Measurements from ENCODE around the gene IMPA2.

IMPA2 gene

DNA sequence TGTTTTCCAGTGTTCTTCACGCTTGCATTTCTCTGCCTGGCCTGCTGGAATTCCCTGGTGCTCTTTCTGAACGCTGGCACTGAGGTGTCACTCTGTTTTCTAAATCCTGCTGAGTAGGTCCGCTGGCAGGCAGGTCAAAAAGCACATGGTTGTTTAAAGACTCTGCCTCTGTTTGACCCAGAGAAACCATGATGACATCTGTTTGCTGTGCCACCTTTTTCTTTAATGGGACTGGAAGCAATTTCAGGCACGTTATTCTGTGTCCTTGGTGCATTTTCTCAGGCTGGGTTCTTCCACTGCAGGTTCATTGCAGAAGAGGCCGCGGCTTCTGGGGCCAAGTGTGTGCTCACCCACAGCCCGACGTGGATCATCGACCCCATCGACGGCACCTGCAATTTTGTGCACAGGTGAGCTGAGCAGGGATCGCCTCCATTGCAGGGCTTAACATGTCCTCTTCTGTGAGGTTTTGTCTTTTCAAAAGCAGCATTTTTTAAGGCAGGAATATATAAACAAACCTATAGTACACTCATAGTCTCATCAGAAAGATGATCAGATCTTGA, 28.4 kb downstream of the IMPA2 start:
- no peak for TF ChIP-seq CTCF (IDR thresholded peaks at IDR 0.05; ENCODE audit: low read depth, low read length, missing control alignments)
- DNase-seq (ENCODE audit: low read depth): no peak
- no peak overlapping the region for H3K4me3 ChIP-seq (ENCODE audit: low read depth, low read length)
- in situ Hi-C loops (cut with HindIII; ENCODE audit: low sequenced_read_pairs): loop anchor here (5.0 to 25.0 kb wide), 2 partner anchors 47 to 272 kb away; no protein-coding TSS in a partner anchor

DNA sequence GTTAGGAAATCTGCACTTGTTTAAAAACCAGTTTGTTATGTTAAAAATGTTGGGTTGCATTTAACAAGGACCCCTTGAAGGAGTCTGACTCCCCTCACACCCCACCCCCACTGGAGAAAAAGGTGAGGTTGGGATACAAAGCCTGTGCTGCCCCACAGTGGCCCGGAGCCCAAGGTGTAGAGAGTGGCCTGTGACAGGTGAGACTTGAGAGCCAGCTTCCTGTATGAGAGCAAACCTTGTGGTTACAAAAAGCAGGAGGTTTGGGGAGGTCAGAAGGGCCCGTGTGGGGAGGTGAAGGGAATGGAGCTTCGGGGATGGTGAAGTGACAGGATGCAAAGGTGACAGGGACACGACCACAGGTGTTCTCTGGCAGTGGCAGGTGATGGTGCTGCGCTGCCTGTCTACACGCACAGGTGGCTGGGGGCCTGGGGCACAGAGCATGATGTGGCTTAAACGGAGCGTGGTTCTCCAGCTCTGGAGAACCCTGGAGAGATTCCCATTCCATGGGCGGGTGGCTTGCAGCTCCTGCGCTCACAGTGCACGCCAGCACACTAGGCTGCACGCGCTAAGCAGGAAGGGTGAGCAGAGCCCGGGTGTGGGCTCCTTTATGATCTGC, 29.0 kb downstream of the IMPA2 start:
- H3K4me3 ChIP-seq (ENCODE audit: low read depth, low read length): no peak overlapping the region
- no peak for DNase-seq (ENCODE audit: low read depth)
- no peak for TF ChIP-seq CTCF (IDR thresholded peaks at IDR 0.05; ENCODE audit: low read depth, low read length, missing control alignments)
- in situ Hi-C loops (cut with HindIII; ENCODE audit: low sequenced_read_pairs): loop anchor here (5.0 to 25.0 kb wide), 2 partner anchors 48 to 273 kb away; no protein-coding TSS in a partner anchor

DNA sequence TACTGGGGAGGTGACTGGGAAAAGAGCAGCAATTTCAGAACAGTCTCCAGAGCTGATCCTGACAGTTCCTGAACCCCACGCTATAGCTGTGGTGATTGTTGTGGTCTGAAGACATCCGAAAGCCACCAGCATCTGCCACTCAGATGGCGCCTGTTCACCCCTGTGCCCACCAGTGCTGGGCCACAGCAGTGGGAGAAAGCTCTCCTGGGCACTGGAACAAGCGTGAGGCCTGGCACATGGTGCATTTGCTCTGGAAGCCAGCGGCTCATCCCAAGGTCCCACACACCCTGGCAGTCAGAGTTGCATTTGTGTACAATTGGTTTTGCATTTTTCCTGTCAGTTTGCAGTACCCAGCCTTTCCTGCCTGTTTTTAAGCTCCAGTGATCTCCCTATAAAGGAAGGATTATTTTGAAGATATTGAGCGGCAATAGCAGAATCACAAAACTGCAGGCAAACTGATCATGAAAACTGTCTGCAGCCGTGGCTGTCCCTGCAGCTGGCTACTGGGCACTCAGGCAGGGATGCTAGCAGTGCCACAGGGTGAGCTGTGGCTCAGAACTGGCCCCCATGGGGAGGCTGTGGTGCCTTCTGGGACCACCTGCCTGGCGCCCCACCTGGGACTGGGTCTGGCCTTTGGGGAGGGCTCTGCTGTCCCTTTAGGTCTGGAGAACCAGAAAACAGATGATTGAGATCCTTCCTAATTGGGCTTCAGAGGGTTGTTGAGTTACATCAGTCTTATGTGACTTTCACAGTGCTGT, 30.1 kb downstream of the IMPA2 start:
- in situ Hi-C loops (cut with HindIII; ENCODE audit: low sequenced_read_pairs): loop anchor here (5.0 to 25.0 kb wide), 2 partner anchors 49 to 274 kb away; no protein-coding TSS in a partner anchor
- H3K4me3 ChIP-seq (ENCODE audit: low read depth, low read length): no peak overlapping the region

GRCh38 chr18:12011957-12012549, 30.7 kb downstream of the IMPA2 start:
- H3K4me3 ChIP-seq (ENCODE audit: low read depth, low read length): no peak overlapping the region
- DNase-seq (ENCODE audit: low read depth): no peak
- TF ChIP-seq CTCF (IDR thresholded peaks at IDR 0.05; ENCODE audit: low read depth, low read length, missing control alignments): no peak
- in situ Hi-C loops (cut with HindIII; ENCODE audit: low sequenced_read_pairs): loop anchor here (5.0 to 25.0 kb wide), 2 partner anchors 50 to 275 kb away; no protein-coding TSS in a partner anchor

More for the DNA sequence above, 30.1 kb downstream of the IMPA2 start:
- no peak for TF ChIP-seq CTCF (IDR thresholded peaks at IDR 0.05; ENCODE audit: low read depth, low read length, missing control alignments)
- no peak for DNase-seq (ENCODE audit: low read depth)

GRCh38 chr18:12012697-12013096, 31.4 kb downstream of the IMPA2 start:
- DNase-seq (ENCODE audit: low read depth): no peak
- in situ Hi-C loops (cut with HindIII; ENCODE audit: low sequenced_read_pairs): loop anchor here (5.0 to 25.0 kb wide), 2 partner anchors 50 to 275 kb away; no protein-coding TSS in a partner anchor
- TF ChIP-seq CTCF (IDR thresholded peaks at IDR 0.05; ENCODE audit: low read depth, low read length, missing control alignments): no peak

More at GRCh38 chr18:12012697-12013096, 31.4 kb downstream of the IMPA2 start:
- H3K4me3 ChIP-seq (ENCODE audit: low read depth, low read length): no peak overlapping the region

All from astrocyte of the cerebellum (primary cell).